ENCODE measurements around the gene TLX1. TPM values are rescaled to one million over a fixed set of nuclear protein-coding genes. Genes with fewer than 3 reads are reported as not detected.

TLX1 gene
- total RNA-seq, 2 experiments from 2014 or later, result not detected

GRCh38 chr10:101113890-101114403 lies 17.2 kb upstream of the TLX1 start:
- CTCF ChIA-PET, result no interaction called here
- Mint-ChIP-seq H3K36me3 (ENCODE audit: low read depth) (no peaks in the 10 kb centered on the region), H3K4me1 (ENCODE audit: low read depth) (no peaks in the 10 kb centered on the region), H3K9me3 (no peaks in the 10 kb centered on the region), H3K27ac (no peak overlapping the region), H3K27me3 (peaks cover 66% of the 10 kb centered on the region), H3K4me3 (no peak overlapping the region)
- POLR2A ChIA-PET, result no interaction called here
- no peak for TF ChIP-seq CTCF (IDR thresholded peaks at IDR 0.05)
- H3K27ac ChIP-seq (ENCODE audit: low read depth in 1 of 2, low read length in 2 of 2), result no peak overlapping the region
- H3K4me1 ChIP-seq (ENCODE audit: insufficient read depth, low read length), result no peaks in the 10 kb centered on the region
- ATAC-seq (ENCODE audit: poor library complexity) (no peak), DNase-seq (no peak)
- H3K4me3 ChIP-seq (ENCODE audit: low read length), result no peak overlapping the region
- peaks cover 19 to 20% of the 10 kb centered on the region in 2 experiments for H3K27me3 ChIP-seq (ENCODE audit: control insufficient read depth in 1 of 2, insufficient read depth in 2 of 2, low read length in 2 of 2)
- no peaks in the 10 kb centered on the region for H3K36me3 ChIP-seq (ENCODE audit: insufficient read depth, low read length)
- intact Hi-C loops (cut with DNase I, micrococcal nuclease), result no loop called here
- H3K9me3 ChIP-seq (ENCODE audit: control insufficient read depth in 1 of 2, insufficient read depth in 1 of 2, low read length in 2 of 2), result no peaks in the 10 kb centered on the region

GRCh38 chr10:101114646-101115045 lies 16.5 kb upstream of the TLX1 start:
- Mint-ChIP-seq H3K36me3 (ENCODE audit: low read depth) (no peaks in the 10 kb centered on the region), H3K27me3 (peaks cover 66% of the 10 kb centered on the region), H3K27ac (no peak overlapping the region), H3K4me3 (no peak overlapping the region), H3K4me1 (ENCODE audit: low read depth) (no peaks in the 10 kb centered on the region), H3K9me3 (no peaks in the 10 kb centered on the region)
- H3K27ac ChIP-seq (ENCODE audit: low read depth in 1 of 2, low read length in 2 of 2), result no peak overlapping the region
- H3K27me3 ChIP-seq (ENCODE audit: control insufficient read depth in 1 of 2, insufficient read depth in 2 of 2, low read length in 2 of 2), result peaks cover 20% of the 10 kb centered on the region in 2 experiments
- no peak for ATAC-seq (ENCODE audit: poor library complexity)
- no peaks in the 10 kb centered on the region for H3K36me3 ChIP-seq (ENCODE audit: insufficient read depth, low read length)
- ChIA-PET POLR2A (no interaction called here), CTCF (no interaction called here)
- TF ChIP-seq CTCF (IDR thresholded peaks at IDR 0.05), result no peak
- intact Hi-C loops (cut with DNase I, micrococcal nuclease), result no loop called here
- no peaks in the 10 kb centered on the region for H3K4me1 ChIP-seq (ENCODE audit: insufficient read depth, low read length)
- no peak for DNase-seq
- H3K9me3 ChIP-seq (ENCODE audit: control insufficient read depth in 1 of 2, insufficient read depth in 1 of 2, low read length in 2 of 2), result no peaks in the 10 kb centered on the region
- no peak overlapping the region for H3K4me3 ChIP-seq (ENCODE audit: low read length)

- TF ChIP-seq CTCF (IDR thresholded peaks at IDR 0.05), result no peak
- H3K4me3 ChIP-seq (ENCODE audit: low read length), result no peak overlapping the region
- H3K27me3 ChIP-seq (ENCODE audit: control insufficient read depth in 1 of 2, insufficient read depth in 2 of 2, low read length in 2 of 2), result peaks cover 23 to 24% of the 10 kb centered on the region in 2 experiments
- no peak overlapping the region for H3K27ac ChIP-seq (ENCODE audit: low read depth in 1 of 2, low read length in 2 of 2)
- ChIA-PET POLR2A (no interaction called here), CTCF (interaction anchor here (1.2 kb wide), 1 partner anchor 26 kb away, joined by 4 read pairs; no protein-coding TSS in a partner anchor)
- peaks cover 11% of the 10 kb centered on the region for H3K4me1 Mint-ChIP-seq (ENCODE audit: low read depth)
- intact Hi-C loops (cut with DNase I, micrococcal nuclease), result no loop called here
- peaks cover 62% of the 10 kb centered on the region for H3K27me3 Mint-ChIP-seq
- DNase-seq (no peak), ATAC-seq (ENCODE audit: poor library complexity) (no peak)
- H3K27ac Mint-ChIP-seq, result no peak overlapping the region
- peaks cover 4% of the 10 kb centered on the region for H3K36me3 Mint-ChIP-seq (ENCODE audit: low read depth)
- no peaks in the 10 kb centered on the region for H3K36me3 ChIP-seq (ENCODE audit: insufficient read depth, low read length)
- H3K9me3 Mint-ChIP-seq, result no peaks in the 10 kb centered on the region
- H3K9me3 ChIP-seq (ENCODE audit: control insufficient read depth in 1 of 2, insufficient read depth in 1 of 2, low read length in 2 of 2), result peaks cover 0 to 4% of the 10 kb centered on the region in 2 experiments
- no peak overlapping the region for H3K4me3 Mint-ChIP-seq
- H3K4me1 ChIP-seq (ENCODE audit: insufficient read depth, low read length), result peaks cover 14% of the 10 kb centered on the region
Measured at GRCh38 chr10:101116754-101117153, 14.3 kb upstream of the TLX1 start.

All from CD4-positive, alpha-beta T cell (primary cell).